A549 (cell line): Measurements from ENCODE around the gene MTOR. TPM values are rescaled to one million over a fixed set of nuclear protein-coding genes. Genes with fewer than 3 reads are reported as not detected.

ENCODE experiments used
- ATAC-seq, 2 experiments: fragments of 200-7000 bp in 1 of 2; fragments of >200 bp in 1 of 2; cut with Nextera tagmentation in 1 of 2; cut with Tn5 transposase in 1 of 2; 3 replicates each; pipeline versions ENCODE4 v1.8.0 to v1.9.1; 2018 to 2020; ENCODE audit warnings: mild to moderate bottlenecking in 1 of 2, moderate library complexity in 1 of 2
- CTCF ChIA-PET: fragments of 300-600 bp; sonication (Branson Sonifier 250); formaldehyde crosslinking; extraction: SDS; loops from one replicate; lab custom pipeline; 2021; ENCODE audit warnings: antibody characterized with exemption, inconsistent platforms; lab: Yijun Ruan, JAX
- POLR2A ChIA-PET: fragments of 350-600 bp; formaldehyde crosslinking; extraction: SDS; loops from one replicate; lab custom pipeline; 2021; ENCODE audit warnings: antibody characterized with exemption, inconsistent platforms; lab: Yijun Ruan, JAX
- DNase-seq, 2 experiments: peaks; one replicate each; pipeline versions ENCODE4 v3.0.0 to v3.0.0-alpha.2; 2011 to 2016; ENCODE audit warnings: low read depth in 1 of 2, low spot score in 1 of 2
- FAIRE-seq: peaks from 2 replicates; lab custom pipeline; 2011; peaks lifted over from hg19 to GRCh38; lab: Jason Lieb, UNC
- H3K27ac ChIP-seq, 2 experiments: fragments of >200 bp; sonication (Bioruptor Twin); formaldehyde crosslinking; 3 replicates each; pipeline ENCODE4 v1.5.1; 2016 to 2017
- H3K4me1 ChIP-seq: fragments of >200 bp; sonication (Bioruptor Twin); formaldehyde crosslinking; 3 replicates; pipeline ENCODE4 v1.6.1; 2016
- H3K4me2 ChIP-seq: fragments of >200 bp; sonication (Bioruptor Twin); formaldehyde crosslinking; 3 replicates; pipeline ENCODE4 v1.6.1; 2016
- H3K4me3 ChIP-seq: fragments of >200 bp; sonication (Bioruptor Twin); formaldehyde crosslinking; 3 replicates; pipeline ENCODE4 v1.5.1; 2016
- H3K9me3 ChIP-seq: fragments of >200 bp; sonication (Bioruptor Twin); formaldehyde crosslinking; 3 replicates; pipeline ENCODE4 v1.6.1; 2016
- BHLHE40 ChIP-seq: IDR thresholded peaks from 2 replicates; pipeline ENCODE4 v1.6.1; 2012; ENCODE audit warnings: low read depth, low read length, inconsistent platforms
- CBX2 ChIP-seq: fragments of 200-600 bp; sonication (generic); IDR thresholded peaks from 2 replicates; pipeline ENCODE4 v1.6.1; 2016; ENCODE audit warnings: low read depth, mild to moderate bottlenecking, borderline replicate concordance
- CEBPB ChIP-seq, 2 experiments: fragments of >200 bp in 1 of 2; sonication (Bioruptor Twin) in 1 of 2; formaldehyde crosslinking in 1 of 2; IDR thresholded peaks; 2 replicates each; pipeline ENCODE4 v1.6.1; 2012 to 2016
- CHD2 ChIP-seq: fragments of 150-350 bp; IDR thresholded peaks from 2 replicates; pipeline ENCODE4 v1.6.1; 2014; ENCODE audit warnings: low read length; ENCODE audit not compliant: partially characterized antibody
- EHF ChIP-seq: fragments of 250-450 bp; sonication (Bioruptor Pico); IDR thresholded peaks from 2 replicates; pipeline ENCODE4 v1.5.0; 2020; ENCODE audit warnings: mild to moderate bottlenecking
- EHMT2 ChIP-seq: fragments of 200-600 bp; sonication (generic); IDR thresholded peaks from 2 replicates; pipeline ENCODE4 v1.6.1; 2016; ENCODE audit warnings: antibody characterized with exemption, low read depth, mild to moderate bottlenecking, moderate library complexity
- ESRRA ChIP-seq: fragments of 150-350 bp; IDR thresholded peaks from 2 replicates; pipeline ENCODE4 v1.6.1; 2014; ENCODE audit warnings: mild to moderate bottlenecking, low read length, borderline replicate concordance
- FOXS1 ChIP-seq: fragments of 250-450 bp; sonication (Bioruptor Pico); IDR thresholded peaks from 2 replicates; pipeline ENCODE4 v1.5.0; 2020; ENCODE audit warnings: mild to moderate bottlenecking, moderate library complexity
- GATA3 ChIP-seq: IDR thresholded peaks from 2 replicates; pipeline ENCODE4 v1.6.1; 2012; ENCODE audit warnings: borderline replicate concordance
- HDAC2 ChIP-seq: fragments of 200-600 bp; sonication (generic); IDR thresholded peaks from 2 replicates; pipeline ENCODE4 v1.6.1; 2016
- HOXB5 ChIP-seq: fragments of 250-450 bp; sonication (Bioruptor Pico); IDR thresholded peaks from 2 replicates; pipeline ENCODE4 v1.5.0; 2020; ENCODE audit warnings: mild to moderate bottlenecking, moderate library complexity
- JUNB ChIP-seq: fragments of >200 bp; sonication (Bioruptor Twin); formaldehyde crosslinking; IDR thresholded peaks from 2 replicates; pipeline ENCODE4 v1.6.1; 2016
- MYC ChIP-seq: IDR thresholded peaks from 2 replicates; pipeline ENCODE4 v1.6.1; 2012; ENCODE audit warnings: mild to moderate bottlenecking, inconsistent platforms, low read length, improper control_type of control experiment, borderline replicate concordance
- NFE2L2 ChIP-seq: fragments of 150-350 bp; conservative IDR thresholded peaks from 2 replicates; pipeline ENCODE4 v1.6.1; 2014; ENCODE audit warnings: low read length
- NR3C1 ChIP-seq: fragments of >200 bp; sonication (Bioruptor Twin); formaldehyde crosslinking; IDR thresholded peaks from 3 replicates; pipeline ENCODE4 v1.6.1; 2017
- PHF8 ChIP-seq: fragments of 200-600 bp; sonication (generic); IDR thresholded peaks from 2 replicates; pipeline ENCODE4 v1.6.1; 2016; ENCODE audit warnings: low read depth, mild to moderate bottlenecking, antibody characterized with exemption, moderate library complexity, borderline replicate concordance
- RFX5 ChIP-seq: fragments of 450-650 bp; IDR thresholded peaks from 2 replicates; pipeline ENCODE4 v1.7.1; 2014; ENCODE audit warnings: antibody characterized with exemption, mild to moderate bottlenecking, moderate library complexity
- ZC3H11A ChIP-seq: fragments of 450-650 bp; IDR thresholded peaks from 2 replicates; pipeline ENCODE4 v1.6.1; 2014; ENCODE audit warnings: antibody characterized with exemption, mild to moderate bottlenecking
- ZFP36 ChIP-seq: fragments of 450-650 bp; IDR thresholded peaks from 2 replicates; pipeline ENCODE4 v1.6.1; 2014; ENCODE audit warnings: borderline replicate concordance; ENCODE audit not compliant: partially characterized antibody
- WGBS: methylation state at CpG from one replicate; pipeline ENCODE4 v1.1.6; 2017; ENCODE audit errors: missing lambda C conversion rate; 5-methylcytosine and 5-hydroxymethylcytosine counted together
- polyA plus RNA-seq, 4 experiments: library from polyadenylated mRNA; depleted of rRNA in 3 of 4; stranded (reverse); fragments of >200 nt; fragmentation: RNase III in 1 of 4; extraction: RNeasy Plus Mini Kit Qiagen cat#74134 plus additional on column Dnase treatment in 1 of 4; gene quantifications; 2 replicates in 3 of 4; 3 replicates in 1 of 4; pipeline ENCODE4 v1.2.3, GENCODE V29; 2011 to 2017
- TF ChIP-seq, protein P1 (sequence below): IDR thresholded peaks from 2 replicates; pipeline ENCODE4 v1.6.1; 2012
- TF ChIP-seq, protein P2 (sequence below): fragments of 150-350 bp; IDR thresholded peaks from 2 replicates; pipeline ENCODE4 v1.6.1; 2014; ENCODE audit warnings: low read depth, mild to moderate bottlenecking, low read length

Gene MTOR
- polyA plus RNA-seq, 2 of the 4 experiments (the other 2 are of a cell fraction), result 15.7 to 28.5 TPM

DNA sequence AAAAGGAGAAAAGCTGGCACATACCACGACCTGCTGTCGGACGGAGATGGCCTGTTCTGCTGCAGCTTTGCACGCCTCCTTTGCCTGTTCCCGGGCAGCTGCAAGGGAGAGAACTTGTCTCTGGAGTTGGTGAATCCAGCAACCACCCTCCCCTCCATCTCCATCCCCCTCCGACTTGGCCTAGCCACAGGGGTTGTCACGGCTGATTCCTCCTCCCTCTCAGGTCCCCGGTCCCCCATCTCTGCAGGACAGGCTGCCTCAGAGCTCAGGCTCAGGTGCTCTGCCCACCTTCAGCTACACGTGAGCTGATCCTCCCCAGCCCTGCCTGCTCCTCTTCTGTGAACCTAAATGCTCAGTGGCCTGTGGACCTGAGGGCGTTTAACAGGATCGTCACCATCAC lies 191.5 kb downstream of the MTOR start:
- 91% methylated on average over 11 of the region's 11 CpGs for WGBS
- TF ChIP-seq HDAC2 (no peak), EHF (CRISPR knock-in tag) (no peak)
- no peak for DNase-seq
- H3K4me1 ChIP-seq, result no peaks in the 10 kb centered on the region
- no peak for ATAC-seq
- ChIA-PET POLR2A (no interaction called here), CTCF (interaction anchor here (0.8 to 2.0 kb wide), 3 partner anchors 19 to 45 kb away, joined by 3 to 7 read pairs (median 5); no protein-coding TSS in a partner anchor)
- H3K9me3 ChIP-seq, result no peaks in the 10 kb centered on the region
- no peak for FAIRE-seq
- H3K4me3 ChIP-seq, result no peak overlapping the region
- H3K4me2 ChIP-seq, result no peak overlapping the region
- H3K27ac ChIP-seq, result no peak overlapping the region

DNA sequence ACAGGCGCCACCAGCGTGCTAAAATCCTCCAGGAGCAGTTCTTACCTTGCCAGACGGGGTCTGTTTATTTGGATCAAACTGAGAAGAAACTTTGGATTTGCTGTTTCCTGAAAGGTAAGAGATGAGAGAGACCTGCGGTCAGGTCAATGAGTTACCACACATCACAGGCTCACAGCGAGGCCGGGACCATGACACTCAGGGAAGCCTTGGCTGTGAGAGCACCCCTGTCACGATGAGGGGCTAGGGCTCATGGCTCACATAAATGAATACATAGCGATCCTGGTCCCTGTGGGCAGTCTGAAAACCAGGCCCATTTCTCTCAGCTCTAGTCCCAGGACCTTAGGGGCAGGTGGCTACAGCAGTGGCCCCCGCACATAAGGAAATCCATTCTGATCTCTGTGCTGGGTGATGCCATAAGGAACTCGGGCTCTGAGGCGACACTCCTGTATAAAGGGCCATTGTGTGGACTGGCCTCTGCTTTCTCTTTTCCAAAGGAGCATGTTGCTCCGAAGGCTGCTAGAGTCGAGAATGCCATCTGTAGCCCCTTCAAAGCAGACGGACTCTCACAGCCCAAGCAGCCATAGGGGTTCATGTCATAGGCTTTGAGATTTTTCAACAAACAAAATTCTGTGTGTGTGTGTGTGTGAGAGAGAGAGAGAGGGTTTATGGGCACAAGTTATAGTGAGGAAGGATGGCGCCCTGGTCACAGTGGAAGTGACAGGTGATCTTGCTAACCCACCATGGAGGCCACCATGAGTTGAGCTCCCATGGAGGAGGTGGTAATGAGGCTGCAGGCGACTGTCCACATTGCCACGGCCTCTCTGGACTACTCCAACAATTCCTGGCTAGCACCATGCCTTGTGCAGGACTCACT lies 193.5 kb downstream of the MTOR start:
- ATAC-seq, result no peak

DNA sequence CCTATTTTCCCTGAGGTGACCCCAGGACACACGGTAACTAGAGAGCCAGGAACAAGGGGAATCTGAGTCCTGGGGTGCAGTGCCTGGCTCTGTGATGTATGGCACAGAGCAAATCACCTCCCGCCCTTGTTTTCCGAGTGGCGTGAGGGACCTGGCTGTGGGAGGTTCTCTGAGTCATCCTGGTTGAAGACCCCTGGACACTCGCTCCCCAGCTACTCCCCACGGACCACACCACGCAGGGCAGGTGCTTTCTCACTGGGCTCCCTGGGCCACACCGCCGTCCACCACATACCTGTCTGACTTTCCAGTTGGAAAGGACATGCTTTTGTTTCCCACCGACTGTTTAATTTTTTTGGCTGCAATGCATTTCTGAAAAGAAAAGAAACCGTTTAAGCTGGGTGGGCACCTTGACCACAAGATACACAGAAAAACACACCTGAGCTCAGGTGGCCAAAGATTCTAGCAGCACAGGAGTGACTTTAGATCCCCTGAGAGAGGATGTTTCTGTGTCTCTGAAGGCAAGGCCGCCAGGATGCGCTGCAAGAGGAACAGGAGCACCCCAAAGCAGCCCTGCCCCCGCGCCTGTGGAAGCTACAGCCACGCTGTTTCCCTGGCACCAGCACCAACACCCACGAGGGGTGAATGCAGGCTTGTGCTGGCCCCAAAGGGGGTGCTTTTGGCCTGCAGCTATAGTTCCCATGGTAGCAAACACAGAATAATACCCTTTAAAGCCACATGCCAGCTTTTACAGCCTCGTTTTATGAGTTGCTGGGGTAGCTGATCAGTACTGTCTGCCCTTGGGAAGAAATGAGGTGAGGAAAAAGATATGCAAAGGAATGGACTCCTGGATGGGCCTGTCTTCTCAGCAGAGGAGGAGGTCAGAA lies 194.4 kb downstream of the MTOR start:
- FAIRE-seq, result no peak
- H3K4me2 ChIP-seq, result no peak overlapping the region
- ChIA-PET CTCF (interaction anchor here (0.6 to 1.0 kb wide), 3 partner anchors 30 to 126 kb away, joined by 3 to 4 read pairs (median 3); no protein-coding TSS in a partner anchor), POLR2A (interaction anchor here (1.0 kb wide), 2 partner anchors 8 to 31 kb away, joined by 3 read pairs; partner anchors contain the start of genes EXOSC10 and SRM)
- H3K4me3 ChIP-seq, result no peak overlapping the region
- DNase-seq, result no peak
- H3K27ac ChIP-seq, result no peak overlapping the region
- WGBS, result 94% methylated on average over 18 of the region's 18 CpGs
- H3K4me1 ChIP-seq, result no peaks in the 10 kb centered on the region
- H3K9me3 ChIP-seq, result no peaks in the 10 kb centered on the region
- TF ChIP-seq RFX5, result no peak
- TF ChIP-seq GATA3, result no peak
- TF ChIP-seq HDAC2, result no peak
- no peak for ATAC-seq

More for the DNA sequence above, 193.5 kb downstream of the MTOR start:
- 92% methylated on average over 15 of the region's 17 CpGs for WGBS
- ChIA-PET CTCF (interaction anchor here (0.6 to 1.0 kb wide), 2 partner anchors 32 to 127 kb away, joined by 3 to 4 read pairs; no protein-coding TSS in a partner anchor), POLR2A (interaction anchor here (1.0 kb wide), 2 partner anchors 9 to 31 kb away, joined by 3 read pairs; partner anchors contain the start of genes EXOSC10 and SRM)
- no peak overlapping the region for H3K4me3 ChIP-seq
- no peak overlapping the region for H3K4me2 ChIP-seq
- no peak for DNase-seq
- H3K4me1 ChIP-seq, result no peaks in the 10 kb centered on the region
- no peak for FAIRE-seq
- H3K9me3 ChIP-seq, result no peaks in the 10 kb centered on the region
- no peak overlapping the region for H3K27ac ChIP-seq
- TF ChIP-seq NFE2L2, result no peak
- no peak for TF ChIP-seq HOXB5 (CRISPR knock-in tag)
- TF ChIP-seq PHF8, result no peak
- no peak for TF ChIP-seq FOXS1
- TF ChIP-seq CBX2, result no peak
- TF ChIP-seq, protein P1, sequence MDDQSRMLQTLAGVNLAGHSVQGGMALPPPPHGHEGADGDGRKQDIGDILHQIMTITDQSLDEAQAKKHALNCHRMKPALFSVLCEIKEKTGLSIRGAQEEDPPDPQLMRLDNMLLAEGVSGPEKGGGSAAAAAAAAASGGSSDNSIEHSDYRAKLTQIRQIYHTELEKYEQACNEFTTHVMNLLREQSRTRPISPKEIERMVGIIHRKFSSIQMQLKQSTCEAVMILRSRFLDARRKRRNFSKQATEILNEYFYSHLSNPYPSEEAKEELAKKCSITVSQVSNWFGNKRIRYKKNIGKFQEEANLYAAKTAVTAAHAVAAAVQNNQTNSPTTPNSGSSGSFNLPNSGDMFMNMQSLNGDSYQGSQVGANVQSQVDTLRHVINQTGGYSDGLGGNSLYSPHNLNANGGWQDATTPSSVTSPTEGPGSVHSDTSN, result no peak
- no peak for TF ChIP-seq JUNB
- TF ChIP-seq CHD2, result no peak
- TF ChIP-seq CEBPB (IDR thresholded peaks at IDR 0.05), result no peak
- TF ChIP-seq ZFP36, result no peak
- no peak for TF ChIP-seq BHLHE40
- TF ChIP-seq, protein P2, sequence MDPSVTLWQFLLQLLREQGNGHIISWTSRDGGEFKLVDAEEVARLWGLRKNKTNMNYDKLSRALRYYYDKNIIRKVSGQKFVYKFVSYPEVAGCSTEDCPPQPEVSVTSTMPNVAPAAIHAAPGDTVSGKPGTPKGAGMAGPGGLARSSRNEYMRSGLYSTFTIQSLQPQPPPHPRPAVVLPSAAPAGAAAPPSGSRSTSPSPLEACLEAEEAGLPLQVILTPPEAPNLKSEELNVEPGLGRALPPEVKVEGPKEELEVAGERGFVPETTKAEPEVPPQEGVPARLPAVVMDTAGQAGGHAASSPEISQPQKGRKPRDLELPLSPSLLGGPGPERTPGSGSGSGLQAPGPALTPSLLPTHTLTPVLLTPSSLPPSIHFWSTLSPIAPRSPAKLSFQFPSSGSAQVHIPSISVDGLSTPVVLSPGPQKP, result no peak
- no peak for TF ChIP-seq NR3C1
- no peak for TF ChIP-seq EHMT2
- TF ChIP-seq ZC3H11A, result no peak
- TF ChIP-seq ESRRA, result no peak
- no peak for TF ChIP-seq RFX5
- TF ChIP-seq MYC, result no peak
